Measurements from ENCODE around the gene ATRNL1.

The ATRNL1 gene

GRCh38 chr10:115604627-115605026 is 511.5 kb downstream of the ATRNL1 start:
- DNase-seq (ENCODE audit: low read depth in 2 of 2, low spot score in 1 of 2): no peak

GRCh38 chr10:115606086-115606485 is 512.9 kb downstream of the ATRNL1 start:
- no peak for DNase-seq (ENCODE audit: low read depth in 2 of 2, low spot score in 1 of 2)

- DNase-seq (ENCODE audit: low read depth in 2 of 2, low spot score in 1 of 2): no peak
These were observed 513.6 kb downstream of the ATRNL1 start for GRCh38 chr10:115606741-115607140.

- DNase-seq (ENCODE audit: low read depth in 2 of 2, low spot score in 1 of 2): no peak
These were observed 531.3 kb downstream of the ATRNL1 start for GRCh38 chr10:115624448-115624847.

GRCh38 chr10:115628616-115629015 is 535.5 kb downstream of the ATRNL1 start:
- no peak for DNase-seq (ENCODE audit: low read depth in 2 of 2, low spot score in 1 of 2)

GRCh38 chr10:115638246-115638645 is 545.1 kb downstream of the ATRNL1 start:
- DNase-seq (ENCODE audit: low read depth in 2 of 2, low spot score in 1 of 2): no peak

- no peak for DNase-seq (ENCODE audit: low read depth in 2 of 2, low spot score in 1 of 2)
These were observed 556.1 kb downstream of the ATRNL1 start for GRCh38 chr10:115649217-115649616.

- no peak for DNase-seq (ENCODE audit: low read depth in 2 of 2, low spot score in 1 of 2)
These were observed 560.3 kb downstream of the ATRNL1 start for GRCh38 chr10:115653473-115653872.

GRCh38 chr10:115654961-115655360 is 561.8 kb downstream of the ATRNL1 start:
- DNase-seq (ENCODE audit: low read depth in 2 of 2, low spot score in 1 of 2): no peak

- DNase-seq (ENCODE audit: low read depth in 2 of 2, low spot score in 1 of 2): no peak
These were observed 564.1 kb downstream of the ATRNL1 start for GRCh38 chr10:115657161-115657860.

- DNase-seq (ENCODE audit: low read depth in 2 of 2, low spot score in 1 of 2): no peak
These were observed 566.5 kb downstream of the ATRNL1 start for GRCh38 chr10:115659616-115660015.

- DNase-seq (ENCODE audit: low read depth in 2 of 2, low spot score in 1 of 2): no peak
These were observed 567.2 kb downstream of the ATRNL1 start for GRCh38 chr10:115660391-115660790.

GRCh38 chr10:115662422-115662821 is 569.3 kb downstream of the ATRNL1 start:
- no peak for DNase-seq (ENCODE audit: low read depth in 2 of 2, low spot score in 1 of 2)

- DNase-seq (ENCODE audit: low read depth in 2 of 2, low spot score in 1 of 2): no peak
These were observed 572.4 kb downstream of the ATRNL1 start for GRCh38 chr10:115665549-115665948.

- DNase-seq (ENCODE audit: low read depth in 2 of 2, low spot score in 1 of 2): no peak
These were observed 581.3 kb downstream of the ATRNL1 start for GRCh38 chr10:115674496-115674895.

- no peak for DNase-seq (ENCODE audit: low read depth in 2 of 2, low spot score in 1 of 2)
These were observed 603.6 kb downstream of the ATRNL1 start for GRCh38 chr10:115696747-115697146.

- no peak for DNase-seq (ENCODE audit: low read depth in 2 of 2, low spot score in 1 of 2)
These were observed 612.9 kb downstream of the ATRNL1 start for GRCh38 chr10:115706026-115706425.

- DNase-seq (ENCODE audit: low read depth in 2 of 2, low spot score in 1 of 2): no peak
These were observed 613.4 kb downstream of the ATRNL1 start for GRCh38 chr10:115706488-115707076.

- DNase-seq (ENCODE audit: low read depth in 2 of 2, low spot score in 1 of 2): no peak
These were observed 617.0 kb downstream of the ATRNL1 start for GRCh38 chr10:115710136-115710535.

- DNase-seq (ENCODE audit: low read depth in 2 of 2, low spot score in 1 of 2): no peak
These were observed 618.1 kb downstream of the ATRNL1 start for GRCh38 chr10:115711306-115711705.

GRCh38 chr10:115720121-115720520 is 627.0 kb downstream of the ATRNL1 start:
- no peak for DNase-seq (ENCODE audit: low read depth in 2 of 2, low spot score in 1 of 2)

GRCh38 chr10:115727129-115727528 is 634.0 kb downstream of the ATRNL1 start:
- DNase-seq (ENCODE audit: low read depth in 2 of 2, low spot score in 1 of 2): no peak

GRCh38 chr10:115744089-115744488 is 650.9 kb downstream of the ATRNL1 start:
- no peak for DNase-seq (ENCODE audit: low read depth in 2 of 2, low spot score in 1 of 2)
